Amniotic epithelial cell (primary cell): ENCODE measurements around the gene PTPRS.
"Not testable (repeated sequence)": the region's sequence is repeated elsewhere in the genome, so short reads cannot be mapped to it uniquely, and the experiment has no call there.

Source experiments
- DNase-seq: peaks from one replicate; pipeline ENCODE4 v3.0.0-alpha.2; 2010; ENCODE audit warnings: low read depth

PTPRS gene

DNA sequence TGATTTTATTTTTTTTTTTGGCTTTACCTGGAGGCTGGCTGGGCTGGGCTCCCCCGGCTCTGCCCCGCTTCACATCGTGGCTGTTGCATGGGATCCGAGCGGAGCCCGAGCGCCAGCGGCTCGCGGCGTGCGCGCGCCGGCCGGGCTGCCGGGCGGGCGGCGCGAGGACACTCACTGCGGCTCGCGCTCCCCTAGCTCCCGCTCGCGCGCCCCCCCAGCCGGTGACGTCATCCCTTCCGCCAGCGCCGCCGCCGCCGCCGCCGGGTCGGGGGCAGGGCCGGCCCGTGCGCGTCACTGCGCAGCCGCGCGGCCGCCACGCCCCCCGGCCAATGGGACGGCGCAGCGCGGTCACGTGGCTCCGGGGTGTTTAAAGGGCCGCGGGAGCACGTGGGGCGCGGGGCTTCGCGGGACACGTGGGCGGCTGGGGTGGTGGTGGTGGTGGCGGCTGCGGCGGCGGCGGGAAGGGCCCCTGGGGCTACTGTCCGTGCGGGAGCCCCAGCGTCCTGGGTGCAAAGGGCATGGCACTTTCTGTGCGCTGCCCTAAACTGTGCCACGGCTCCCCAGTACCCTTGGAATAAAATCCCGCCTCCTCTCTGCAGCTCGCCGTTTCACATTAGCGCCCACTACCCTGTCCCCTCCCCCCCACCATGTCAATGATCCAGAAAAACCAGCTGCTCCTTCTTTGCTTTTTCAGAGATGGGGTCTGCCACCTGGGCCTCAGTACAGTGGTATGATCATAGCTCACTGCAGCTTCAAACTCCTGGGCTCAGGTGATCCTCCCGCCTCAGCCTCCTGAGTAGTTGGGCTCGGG lies at the start of gene PTPRS:
TSS of gene PTPRS (minus strand) at position 176 of the 811 bp plus-strand sequence. CDS start 54,672 bp downstream, outside the sequence.
- DNase-seq: peak; percentile 52

DNA sequence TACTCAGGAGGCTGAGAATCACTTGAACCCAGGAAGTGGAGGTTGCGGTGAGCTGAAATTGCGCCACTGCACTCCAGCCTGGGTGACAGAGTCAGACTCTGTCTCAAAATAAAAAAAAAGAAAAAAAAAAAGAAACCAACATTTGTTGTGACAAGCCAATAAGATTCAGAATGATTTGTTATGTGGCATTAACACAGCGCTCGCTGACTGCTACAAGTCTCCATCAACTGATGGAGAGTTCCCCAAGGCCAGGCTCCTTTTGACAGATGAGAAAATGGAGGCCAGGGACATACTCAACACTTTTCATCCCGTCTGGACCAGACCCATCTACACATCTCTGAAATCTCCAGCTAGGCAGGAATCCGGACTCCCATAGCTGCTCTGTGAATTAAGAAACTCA lies 48.7 kb upstream of the PTPRS start:
- no peak for DNase-seq

DNA sequence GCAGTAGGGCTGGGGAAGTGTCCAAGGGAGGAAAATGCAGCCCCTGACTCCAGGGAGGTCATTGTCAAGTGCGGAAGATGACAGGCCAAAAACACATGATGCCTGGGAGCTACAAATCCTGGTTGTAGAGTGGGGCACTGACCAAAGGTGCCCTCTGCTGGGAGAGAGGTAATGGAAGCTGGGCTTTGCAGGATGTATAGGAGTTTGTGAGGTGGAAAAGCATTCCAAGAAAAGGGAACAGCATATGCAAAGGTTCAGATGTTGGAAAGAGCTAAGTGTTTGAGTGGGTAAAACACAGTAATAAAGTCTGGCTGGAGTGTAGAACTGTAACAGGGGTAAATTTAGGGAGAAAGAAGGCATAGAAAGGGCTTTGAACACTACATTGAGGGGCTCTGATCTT lies 46.9 kb upstream of the PTPRS start:
- DNase-seq: no peak

DNA sequence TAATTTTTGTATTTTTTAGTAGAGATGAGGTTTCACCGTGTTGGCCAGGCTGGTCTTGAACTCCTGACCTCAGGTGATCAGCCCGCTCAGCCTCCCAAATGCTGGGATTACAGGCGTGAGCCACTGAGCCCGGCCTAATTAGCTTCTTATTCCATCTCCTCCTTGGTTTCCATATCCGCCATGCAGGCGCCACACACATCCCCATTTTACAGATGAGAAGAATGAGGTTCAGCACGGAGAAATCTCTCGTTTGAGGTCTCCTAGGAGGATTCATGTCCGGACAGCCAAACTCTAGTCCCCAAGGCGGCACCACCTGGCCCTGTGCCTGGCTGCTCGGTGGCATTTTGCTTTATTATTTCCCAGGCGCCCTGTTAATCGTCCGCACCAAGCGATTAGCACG lies 46.2 kb upstream of the PTPRS start:
- DNase-seq: no peak

DNA sequence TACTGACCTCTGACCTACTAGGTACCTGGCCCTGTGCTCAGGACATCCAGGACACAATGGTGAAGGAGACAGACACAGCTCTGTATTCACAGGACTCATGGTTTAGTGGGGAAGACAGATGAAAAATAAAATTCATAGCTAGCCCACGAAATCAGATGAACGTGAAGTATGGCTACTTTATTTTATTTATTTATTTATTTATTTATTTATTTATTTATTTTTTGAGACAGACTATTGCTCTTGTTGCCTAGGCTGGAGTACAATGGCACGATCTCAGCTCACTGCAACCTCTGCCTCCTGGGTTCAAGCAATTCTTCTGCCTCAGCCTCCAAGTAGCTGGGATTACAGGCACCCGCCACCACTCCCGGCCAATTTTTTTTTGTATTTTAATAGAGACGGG lies 40.6 kb upstream of the PTPRS start:
- not testable (repeated sequence) for DNase-seq

DNA sequence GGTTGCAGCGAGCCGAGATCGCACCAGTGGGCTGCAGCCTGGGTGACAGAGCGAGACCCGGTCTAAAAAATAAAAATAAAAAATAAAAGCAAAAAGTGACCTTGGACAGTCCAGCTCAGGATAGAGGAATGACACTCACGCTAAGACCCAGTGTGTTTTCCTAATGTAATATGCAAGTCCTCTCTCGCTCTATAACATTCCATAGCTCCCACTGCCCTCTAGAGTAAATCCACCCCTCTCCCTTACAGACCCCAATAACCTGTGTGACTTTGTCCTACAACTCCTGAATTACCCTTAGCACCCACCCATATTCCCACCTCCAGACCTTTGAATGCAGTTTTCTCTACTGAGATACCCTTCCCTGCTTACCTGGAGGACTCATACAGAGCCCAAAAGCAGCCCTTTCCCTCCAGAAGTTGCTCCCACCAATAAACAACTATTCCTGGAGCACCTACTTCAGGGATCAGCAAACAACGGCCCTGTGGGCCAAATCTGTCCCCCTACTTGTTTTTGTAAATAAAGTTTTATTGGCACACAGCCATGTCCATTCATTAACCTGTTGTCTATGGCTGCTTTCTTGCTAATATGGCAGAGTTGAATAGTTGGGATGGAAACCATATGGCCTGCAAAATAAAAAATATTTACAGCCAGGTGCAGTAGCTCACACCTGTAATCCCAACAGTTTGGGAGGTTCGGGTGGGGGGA lies 39.8 kb upstream of the PTPRS start:
- no peak for DNase-seq

DNA sequence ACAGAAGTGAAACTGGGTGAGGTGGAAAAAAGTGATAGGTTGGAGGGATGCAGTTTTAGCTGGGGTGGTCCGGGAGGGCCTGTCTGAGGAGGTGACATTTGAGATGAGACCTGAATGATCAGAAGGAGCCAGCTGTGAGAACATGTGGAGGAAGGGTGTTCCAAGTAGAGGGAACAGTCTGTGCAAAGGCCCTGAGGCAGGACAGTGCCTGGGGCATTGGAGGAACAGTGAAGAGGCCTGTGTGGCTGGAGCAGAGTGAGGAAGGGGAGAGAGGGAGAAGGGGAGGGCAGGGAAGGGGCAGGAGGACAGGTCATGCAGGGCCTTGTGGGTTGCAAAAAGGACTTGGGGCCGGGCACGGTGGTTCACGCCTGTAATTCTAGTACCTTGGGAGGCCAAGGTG lies 36.3 kb upstream of the PTPRS start:
- DNase-seq: no peak

DNA sequence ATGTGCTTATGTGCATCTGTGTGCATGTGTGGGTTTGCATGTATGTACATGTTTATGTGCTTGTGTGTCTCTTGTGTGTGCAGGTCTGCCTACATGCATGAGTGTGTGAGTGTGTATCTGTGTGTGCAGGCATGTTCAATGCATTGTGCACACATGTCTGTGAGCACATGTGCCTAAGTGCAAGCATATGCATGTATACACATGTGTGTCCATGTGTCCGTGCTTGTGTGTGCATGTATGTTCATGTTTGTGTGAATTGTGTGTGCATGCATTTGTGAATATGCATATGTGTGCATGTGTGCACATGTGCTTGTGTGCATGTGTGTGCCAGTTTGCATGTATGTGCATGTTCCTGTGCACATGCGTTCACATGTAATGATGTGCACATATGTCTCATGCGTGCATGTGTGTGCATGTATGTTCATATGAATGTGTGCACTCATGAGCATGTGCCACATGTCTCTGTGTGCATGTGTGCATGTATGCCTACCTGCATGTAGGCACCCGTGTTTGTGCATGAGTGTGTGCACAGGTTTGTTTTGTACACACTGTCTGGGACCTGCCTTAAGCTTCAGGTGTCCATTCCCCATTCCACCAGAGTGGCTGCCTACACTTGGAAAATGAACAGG lies 32.1 kb upstream of the PTPRS start:
- DNase-seq: no peak

DNA sequence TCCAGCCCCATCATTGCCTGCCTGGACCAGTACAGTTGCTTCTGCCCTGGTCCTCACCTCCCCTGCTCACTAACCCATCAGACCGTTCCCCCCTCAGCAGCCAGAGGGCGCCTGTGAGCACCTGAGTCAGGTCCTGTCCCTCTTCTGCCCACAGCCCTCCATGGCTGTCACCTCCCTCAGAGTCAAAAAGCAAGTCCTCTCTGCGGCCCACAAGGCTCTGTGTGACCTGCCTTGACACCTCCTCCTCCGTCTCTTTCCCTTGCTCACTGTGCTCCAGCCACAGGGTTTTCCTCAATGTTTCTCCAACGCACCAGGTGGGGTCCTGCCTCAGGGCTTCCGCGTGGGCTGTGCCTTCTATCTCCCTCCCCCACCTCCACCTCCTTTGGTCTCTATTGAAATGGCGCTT lies 29.4 kb upstream of the PTPRS start:
- DNase-seq: peak; percentile 23

DNA sequence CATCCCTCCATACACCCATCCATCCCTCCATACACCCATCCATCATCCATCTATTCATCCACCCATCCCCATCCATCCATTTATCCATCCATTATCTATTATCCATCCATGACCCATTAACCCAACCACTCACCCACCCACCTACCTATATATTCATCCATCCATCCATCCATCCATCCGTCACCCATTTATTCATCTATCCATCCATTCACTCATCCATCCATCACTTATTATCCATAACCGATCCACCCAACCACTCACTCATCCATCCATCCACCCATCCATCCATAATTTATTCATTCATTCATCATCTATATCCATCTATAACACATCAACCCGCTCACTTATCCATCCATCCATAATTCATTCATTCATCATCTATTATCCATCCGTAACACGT lies 28.7 kb upstream of the PTPRS start:
- no peak for DNase-seq

DNA sequence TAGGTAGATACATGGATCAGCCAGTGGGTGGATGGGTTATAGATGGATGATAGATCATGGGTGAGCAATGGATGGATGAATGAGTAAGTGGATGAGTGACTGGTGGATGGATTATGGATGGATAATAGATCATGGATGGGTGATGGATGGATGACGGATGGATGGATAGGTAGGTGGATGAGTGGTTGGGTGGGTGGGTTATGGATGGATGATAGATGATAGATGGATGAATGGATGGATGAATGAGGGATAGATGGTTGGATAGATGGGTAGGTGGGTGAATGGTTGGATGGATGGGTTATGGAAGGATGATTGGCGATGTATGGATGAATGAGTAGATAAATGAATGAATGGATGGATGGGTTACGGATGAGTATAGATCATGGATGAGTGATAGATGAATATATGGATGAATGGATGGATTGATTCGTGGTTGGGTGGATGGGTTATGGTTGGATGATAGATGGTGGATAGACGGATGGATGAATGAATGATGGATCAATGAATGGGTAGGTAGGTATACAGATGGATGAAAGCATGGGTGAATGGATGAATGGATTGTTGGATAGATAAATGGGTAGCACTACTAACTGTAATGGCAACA lies 27.0 kb upstream of the PTPRS start:
- DNase-seq: no peak

DNA sequence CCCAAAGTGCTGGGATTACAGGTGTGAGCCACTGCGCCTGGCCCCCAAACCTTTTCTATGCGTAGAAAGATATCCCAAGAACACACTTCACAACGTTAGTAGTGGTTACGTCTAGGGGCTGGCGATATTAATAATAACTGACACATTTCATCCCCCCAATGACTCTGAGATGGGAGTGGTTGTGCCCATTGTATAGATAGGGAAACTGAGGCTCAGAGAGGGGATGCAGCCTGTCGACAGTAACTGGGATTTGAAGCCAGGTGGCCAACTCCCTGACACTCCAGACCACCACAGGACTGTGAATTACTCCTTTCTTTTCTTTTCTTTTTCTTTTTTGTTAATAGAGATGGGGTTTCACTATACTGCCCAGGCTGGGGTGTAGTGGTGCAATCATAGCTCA lies 25.3 kb upstream of the PTPRS start:
- no peak for DNase-seq

DNA sequence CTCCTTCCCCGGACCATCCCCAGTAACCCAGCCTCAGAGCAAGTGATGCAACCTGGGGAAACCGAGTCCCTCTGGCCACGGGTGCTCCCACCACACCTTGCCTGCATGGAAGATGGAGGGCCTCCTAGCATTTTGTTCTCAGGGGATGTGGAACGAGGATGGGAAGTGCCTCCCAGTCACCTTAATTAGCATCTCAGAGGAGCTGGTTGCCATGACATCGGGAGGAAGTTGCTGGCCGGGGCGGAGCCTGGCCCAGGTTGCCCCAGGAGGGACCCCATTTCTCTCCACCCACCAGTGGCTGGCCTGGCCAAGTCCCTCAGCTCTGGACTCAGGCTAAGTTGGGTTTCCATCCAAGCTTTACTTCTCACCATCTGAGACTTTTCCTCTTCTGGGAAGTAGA lies 24.1 kb upstream of the PTPRS start:
- DNase-seq: no peak

DNA sequence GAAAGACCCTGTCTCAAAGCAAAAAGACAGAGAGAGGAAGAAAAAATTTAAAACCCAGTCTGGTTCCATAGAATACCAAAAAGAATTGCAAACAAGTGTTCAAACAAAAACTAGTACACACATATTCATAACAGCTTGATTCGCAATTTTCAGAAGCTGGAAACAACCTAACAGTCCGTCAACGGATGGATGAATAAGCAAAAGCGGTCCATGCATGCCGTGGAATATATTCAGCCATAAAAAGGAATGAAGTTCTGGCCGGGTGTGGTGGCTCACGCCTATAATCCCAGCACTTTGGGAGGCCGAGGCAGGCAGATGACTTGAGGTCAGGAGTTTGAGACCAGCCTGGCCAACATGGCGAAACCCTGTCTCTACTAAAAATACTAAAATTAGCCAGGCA lies 21.2 kb upstream of the PTPRS start:
- DNase-seq: not testable (repeated sequence)

DNA sequence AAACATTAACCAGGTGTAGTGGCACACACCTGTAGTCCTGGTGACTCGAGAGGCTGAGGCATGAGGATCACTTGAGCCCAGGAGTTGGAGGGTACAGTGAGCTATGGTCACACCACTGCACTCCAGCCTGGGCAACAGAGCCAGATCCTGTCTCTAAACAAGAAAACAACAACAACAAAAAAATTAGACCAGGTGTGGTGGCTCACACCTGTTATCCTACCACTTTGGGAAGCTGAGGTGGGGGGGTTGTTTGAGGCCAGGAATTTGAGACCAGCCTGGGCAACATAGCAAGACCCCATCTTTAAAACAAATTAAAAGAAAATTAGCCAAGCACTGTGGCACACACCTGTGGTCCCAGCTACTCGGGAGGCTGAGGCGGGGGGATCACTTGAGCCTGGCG lies 20.8 kb upstream of the PTPRS start:
- DNase-seq: no peak

DNA sequence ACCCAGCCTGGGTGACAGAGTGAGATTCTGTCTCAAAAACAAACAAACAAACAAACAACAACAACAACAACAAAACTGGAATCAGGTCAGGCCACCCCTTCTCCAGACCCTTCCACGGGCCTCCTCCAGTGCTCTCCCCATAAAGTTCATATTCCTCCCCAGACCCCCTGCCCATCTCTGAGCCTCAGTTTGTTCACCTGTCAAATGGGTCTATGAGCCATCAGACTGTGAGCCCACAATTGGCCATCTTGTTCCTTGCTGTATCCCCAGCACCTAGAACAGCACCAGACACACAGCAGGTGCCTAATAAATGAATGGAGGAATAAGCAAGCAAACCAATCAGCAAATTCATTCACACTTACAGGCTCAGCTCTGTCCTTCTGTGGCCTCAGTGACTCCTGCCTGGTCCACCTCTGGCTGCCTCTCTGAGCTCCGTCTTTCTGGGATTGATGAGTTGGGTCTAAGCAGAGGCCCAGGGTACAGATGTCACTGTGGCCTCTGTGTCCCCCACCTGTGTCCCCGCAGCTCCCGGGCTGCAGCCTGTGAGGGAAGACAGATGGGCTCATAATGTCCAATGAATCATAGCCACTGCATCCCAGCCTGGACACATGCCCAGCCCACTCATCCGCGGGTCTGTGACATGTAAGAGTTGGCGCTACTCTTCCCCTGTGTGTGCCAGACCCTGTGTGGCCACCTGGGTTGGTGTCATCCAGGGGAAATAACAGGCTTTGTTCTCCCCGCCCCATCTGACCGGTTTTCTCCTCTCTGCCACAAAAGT lies 19.6 kb upstream of the PTPRS start:
- DNase-seq: no peak

DNA sequence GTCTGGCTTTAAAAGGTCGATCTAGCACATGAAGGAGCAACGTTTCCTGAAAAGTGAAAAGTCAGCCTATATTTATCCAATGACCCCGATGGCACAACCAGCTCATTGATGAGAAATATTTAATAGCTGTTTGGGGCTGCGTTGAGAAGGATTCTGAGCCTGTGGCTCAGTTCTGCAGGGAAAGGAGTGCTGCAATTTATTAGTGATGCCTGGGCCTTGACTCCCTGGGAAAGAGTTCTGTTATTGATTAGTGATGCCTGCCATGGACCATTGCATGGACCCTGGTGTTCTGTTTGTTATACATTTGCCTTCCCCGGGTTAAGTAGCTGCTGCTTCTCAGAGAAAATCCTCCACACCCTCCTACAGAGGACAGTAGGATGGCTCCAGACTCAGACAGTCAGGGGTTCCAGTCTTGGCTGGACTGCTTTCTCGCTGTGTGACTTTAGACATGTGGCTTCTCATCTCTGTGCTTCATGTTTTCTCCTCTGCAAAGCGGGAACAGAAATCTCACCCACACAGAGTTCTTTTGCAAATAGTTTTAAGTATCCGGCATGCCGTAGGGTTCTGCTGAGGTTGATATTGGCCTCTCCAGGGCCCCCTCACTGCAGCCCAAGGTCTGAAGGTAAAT lies 17.7 kb upstream of the PTPRS start:
- DNase-seq: peak; percentile 34

DNA sequence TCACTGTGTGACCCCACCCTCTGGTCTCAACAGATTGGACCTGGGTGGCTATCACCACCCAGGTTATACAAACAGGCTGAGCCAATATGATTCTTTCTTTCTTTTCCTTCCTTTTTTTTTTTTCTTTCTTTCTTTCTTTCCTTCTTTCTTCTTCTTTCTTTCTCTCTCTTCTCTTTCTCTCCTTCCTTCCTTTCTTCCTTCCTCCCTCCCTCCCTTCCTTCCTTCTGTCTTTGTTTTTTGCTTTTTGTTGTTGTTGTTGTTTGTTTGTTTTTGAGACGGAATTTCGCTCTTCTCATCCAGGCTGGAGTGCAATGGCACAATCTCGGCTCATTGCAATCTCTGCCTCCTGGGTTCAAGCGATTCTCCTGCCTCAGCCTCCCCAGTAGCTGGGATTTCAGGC lies 17.0 kb upstream of the PTPRS start:
- DNase-seq: no peak

DNA sequence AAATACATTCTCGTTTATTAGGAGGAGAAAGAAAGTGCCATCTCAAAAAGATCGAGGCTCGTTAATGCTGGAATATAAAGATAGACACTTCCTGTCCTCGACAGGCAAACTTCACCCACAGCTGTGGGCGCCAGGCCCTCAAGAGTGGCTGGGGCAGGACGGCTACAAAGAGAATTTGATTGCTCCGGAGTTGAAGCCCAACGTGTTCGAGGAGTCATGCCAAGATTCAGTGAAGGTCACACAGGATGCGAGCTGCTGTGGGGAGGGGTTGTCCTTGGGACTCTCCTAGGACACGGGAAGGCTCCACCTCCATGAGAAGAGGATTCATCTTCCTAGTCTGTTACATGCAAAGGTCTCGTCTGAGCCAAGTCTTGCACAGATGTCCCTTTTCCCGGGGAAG lies 16.3 kb upstream of the PTPRS start:
- DNase-seq: no peak

DNA sequence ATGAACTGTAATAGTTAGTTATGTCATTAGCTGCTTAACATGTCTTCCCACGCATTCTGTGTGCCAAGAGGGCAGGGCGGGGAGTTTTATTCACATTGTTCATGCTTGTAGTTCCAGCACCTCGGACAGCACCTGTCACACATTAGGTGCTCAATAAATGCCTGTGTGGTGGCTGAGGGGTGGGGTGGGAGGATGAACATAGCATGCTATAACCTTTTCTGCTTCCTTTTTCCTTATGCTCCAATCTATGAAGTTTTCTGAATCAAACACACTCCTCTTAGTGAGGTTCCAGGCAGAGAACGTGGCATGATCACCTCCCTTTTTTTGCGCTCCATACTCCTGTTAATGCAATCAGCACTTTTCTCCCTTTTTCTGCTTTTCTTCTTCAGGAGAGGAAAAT lies 15.8 kb upstream of the PTPRS start:
- DNase-seq: no peak

DNA sequence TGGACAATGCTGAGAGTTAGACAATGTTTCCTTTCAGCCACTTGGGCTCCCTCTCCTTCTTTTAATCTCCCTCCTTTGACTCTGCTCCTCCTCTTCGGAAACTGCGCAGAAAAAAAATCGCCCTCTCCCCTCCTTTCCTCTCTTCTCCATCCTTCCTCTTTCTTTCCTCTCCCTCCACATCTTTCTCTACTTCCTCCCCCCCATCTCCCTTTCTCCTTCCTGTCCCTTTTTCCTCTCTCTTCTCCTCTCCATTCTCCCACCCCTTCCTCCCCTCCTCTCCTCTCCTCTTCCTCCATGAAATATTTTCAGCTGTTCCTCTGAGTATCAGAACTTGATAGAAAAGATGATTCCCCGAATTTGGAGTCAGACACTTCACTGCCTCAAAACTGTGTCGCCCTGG lies 15.1 kb upstream of the PTPRS start:
- DNase-seq: no peak

DNA sequence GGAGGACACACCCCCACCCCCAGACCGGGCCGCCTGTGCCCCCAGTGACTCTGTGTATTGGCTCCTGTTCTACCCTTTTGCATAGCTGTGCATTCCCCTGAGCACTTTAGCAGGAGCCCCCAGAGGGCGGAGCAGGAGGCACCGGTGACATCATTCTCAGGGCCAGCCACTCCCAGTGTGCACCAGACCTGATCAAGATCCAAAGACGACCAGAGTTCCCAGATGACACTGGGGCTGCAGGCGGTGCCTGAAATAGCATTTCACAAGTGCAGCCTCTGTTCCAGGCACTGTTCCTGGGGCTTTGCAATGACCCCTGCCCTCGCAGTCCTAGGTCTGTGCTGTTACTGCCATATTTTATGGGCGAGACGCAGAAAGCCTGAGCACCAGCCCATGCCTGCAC lies 14.5 kb upstream of the PTPRS start:
- DNase-seq: no peak
